ENCODE measurements around the gene ERRFI1.

The ERRFI1 gene

DNA sequence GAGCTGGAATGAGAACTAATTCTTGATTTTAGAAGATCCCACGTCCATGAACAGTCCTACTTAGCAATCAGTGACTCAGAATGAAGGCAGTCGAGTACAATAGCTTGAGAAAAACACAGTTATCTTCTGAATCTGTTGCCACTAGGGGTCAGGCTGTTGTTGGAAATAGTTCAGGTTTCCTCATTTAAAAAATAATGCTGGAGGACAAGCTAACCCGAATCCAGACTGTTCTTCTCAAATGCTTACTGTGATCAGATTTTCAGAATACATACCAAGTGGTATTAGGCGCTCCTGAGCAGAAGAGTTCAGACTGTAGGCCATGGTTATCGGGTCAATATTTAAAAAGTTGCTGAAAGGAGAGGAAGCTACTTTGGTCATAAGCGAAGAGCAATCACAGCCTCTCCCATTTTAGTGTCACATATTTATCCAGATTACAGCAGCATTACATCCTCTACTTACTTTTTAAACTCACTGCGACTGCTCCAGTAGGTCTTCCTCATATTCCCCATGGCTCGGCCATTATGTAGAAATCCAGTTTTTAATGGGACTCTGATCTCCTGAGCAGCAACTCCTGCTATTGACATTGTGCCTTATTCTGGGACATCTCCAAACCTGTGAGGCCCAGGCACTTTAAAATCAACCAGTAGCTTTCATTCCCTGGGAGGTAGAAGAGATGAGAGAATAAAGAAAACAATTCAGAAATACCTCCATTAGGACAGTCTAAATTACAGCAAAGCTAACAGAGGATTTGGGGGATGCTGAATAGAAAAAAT is 10.9 kb downstream of the ERRFI1 start:
- Histone ChIP-seq H3K36me3 (replicated peaks; ENCODE audit: low read depth, low read length) (no peaks in the 10 kb centered on the region), H3K79me2 (ENCODE audit: low read length) (no peaks in the 10 kb centered on the region), H3K27ac (ENCODE audit: low read length) (no peak overlapping the region), H3K4me3 (ENCODE audit: low read length) (no peak overlapping the region), H3K4me1 (ENCODE audit: low read length) (peaks cover 14% of the 10 kb centered on the region), H2AFZ (ENCODE audit: low read depth, low read length) (no peak overlapping the region; the same call in 1 of the 2 replicates), H3K9me3 (ENCODE audit: insufficient read depth, low read length) (no peaks in the 10 kb centered on the region), H3K4me2 (ENCODE audit: low read length) (peak overlapping the region; percentile 43; the same call in 1 of the 2 replicates), H3K9ac (ENCODE audit: low read length) (no peak overlapping the region), H4K20me1 (ENCODE audit: insufficient read depth, low read length) (no peaks in the 10 kb centered on the region), H3K27me3 (ENCODE audit: low read depth, low read length) (no peaks in the 10 kb centered on the region)
- TF ChIP-seq, protein P1, sequence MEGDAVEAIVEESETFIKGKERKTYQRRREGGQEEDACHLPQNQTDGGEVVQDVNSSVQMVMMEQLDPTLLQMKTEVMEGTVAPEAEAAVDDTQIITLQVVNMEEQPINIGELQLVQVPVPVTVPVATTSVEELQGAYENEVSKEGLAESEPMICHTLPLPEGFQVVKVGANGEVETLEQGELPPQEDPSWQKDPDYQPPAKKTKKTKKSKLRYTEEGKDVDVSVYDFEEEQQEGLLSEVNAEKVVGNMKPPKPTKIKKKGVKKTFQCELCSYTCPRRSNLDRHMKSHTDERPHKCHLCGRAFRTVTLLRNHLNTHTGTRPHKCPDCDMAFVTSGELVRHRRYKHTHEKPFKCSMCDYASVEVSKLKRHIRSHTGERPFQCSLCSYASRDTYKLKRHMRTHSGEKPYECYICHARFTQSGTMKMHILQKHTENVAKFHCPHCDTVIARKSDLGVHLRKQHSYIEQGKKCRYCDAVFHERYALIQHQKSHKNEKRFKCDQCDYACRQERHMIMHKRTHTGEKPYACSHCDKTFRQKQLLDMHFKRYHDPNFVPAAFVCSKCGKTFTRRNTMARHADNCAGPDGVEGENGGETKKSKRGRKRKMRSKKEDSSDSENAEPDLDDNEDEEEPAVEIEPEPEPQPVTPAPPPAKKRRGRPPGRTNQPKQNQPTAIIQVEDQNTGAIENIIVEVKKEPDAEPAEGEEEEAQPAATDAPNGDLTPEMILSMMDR (IDR thresholded peaks at IDR 0.05; ENCODE audit: low read depth, low read length): peak; percentile 70
- TF ChIP-seq EZH2phosphoT487 (IDR thresholded peaks at IDR 0.05; ENCODE audit: low read depth): no peak

- no peaks in the 10 kb centered on the region for H3K36me3 ChIP-seq (replicated peaks; ENCODE audit: low read depth, low read length)
- H3K79me2 ChIP-seq (ENCODE audit: low read length): no peaks in the 10 kb centered on the region
- no peak overlapping the region for H3K9ac ChIP-seq (ENCODE audit: low read length)
- no peak for TF ChIP-seq EZH2phosphoT487 (IDR thresholded peaks at IDR 0.05; ENCODE audit: low read depth)
- H3K4me1 ChIP-seq (ENCODE audit: low read length): peaks cover 7% of the 10 kb centered on the region; the same call in 1 of the 2 replicates
- H2AFZ ChIP-seq (ENCODE audit: low read depth, low read length): no peak overlapping the region
- H4K20me1 ChIP-seq (ENCODE audit: insufficient read depth, low read length): no peaks in the 10 kb centered on the region
- no peak overlapping the region for H3K4me3 ChIP-seq (ENCODE audit: low read length)
- H3K9me3 ChIP-seq (ENCODE audit: insufficient read depth, low read length): no peaks in the 10 kb centered on the region
- peak overlapping the region; percentile 14; the same call in 1 of the 2 replicates for H3K4me2 ChIP-seq (ENCODE audit: low read length)
- no peak overlapping the region for H3K27ac ChIP-seq (ENCODE audit: low read length)
- H3K27me3 ChIP-seq (ENCODE audit: low read depth, low read length): no peaks in the 10 kb centered on the region
Observed at GRCh38 chr1:8014381-8014988, 11.6 kb downstream of the ERRFI1 start.

- Histone ChIP-seq H3K36me3 (replicated peaks; ENCODE audit: low read depth, low read length) (no peaks in the 10 kb centered on the region), H3K4me2 (ENCODE audit: low read length) (no peak overlapping the region), H3K27me3 (ENCODE audit: low read depth, low read length) (no peaks in the 10 kb centered on the region), H3K4me3 (ENCODE audit: low read length) (no peak overlapping the region), H3K9ac (ENCODE audit: low read length) (no peak overlapping the region), H3K9me3 (ENCODE audit: insufficient read depth, low read length) (no peaks in the 10 kb centered on the region), H3K79me2 (ENCODE audit: low read length) (no peaks in the 10 kb centered on the region), H4K20me1 (ENCODE audit: insufficient read depth, low read length) (no peaks in the 10 kb centered on the region), H3K4me1 (ENCODE audit: low read length) (0 out of 2 replicates have a peak, but pooled peaks cover 7% of the 10 kb centered on the region), H3K27ac (ENCODE audit: low read length) (no peak overlapping the region), H2AFZ (ENCODE audit: low read depth, low read length) (no peak overlapping the region)
- TF ChIP-seq, protein P1 (IDR thresholded peaks at IDR 0.05; ENCODE audit: low read depth, low read length): no peak
- no peak for TF ChIP-seq EZH2phosphoT487 (IDR thresholded peaks at IDR 0.05; ENCODE audit: low read depth)
Observed at GRCh38 chr1:8013800-8014199, 12.3 kb downstream of the ERRFI1 start.

DNA sequence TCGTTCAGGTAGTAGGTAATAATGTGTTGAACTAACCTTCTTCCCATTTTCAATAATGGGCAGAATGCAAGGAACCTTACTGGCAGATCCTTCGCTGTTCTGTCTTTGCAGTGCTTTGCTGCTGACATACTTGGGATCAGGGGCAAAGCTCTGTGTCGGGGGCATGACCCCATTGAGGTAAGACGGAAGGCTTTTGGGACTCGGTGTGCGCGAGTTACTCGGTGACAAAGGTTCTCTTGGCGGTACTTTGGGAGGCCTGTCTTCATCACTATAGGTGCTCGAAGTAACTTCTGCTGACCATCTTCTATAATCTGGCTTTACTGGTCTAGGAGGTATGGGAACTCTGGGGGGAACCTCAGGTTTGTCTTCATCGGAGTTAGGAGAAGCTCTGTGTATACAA is 12.7 kb downstream of the ERRFI1 start:
- Histone ChIP-seq H3K36me3 (replicated peaks; ENCODE audit: low read depth, low read length) (no peaks in the 10 kb centered on the region), H4K20me1 (ENCODE audit: insufficient read depth, low read length) (no peaks in the 10 kb centered on the region)

More for the DNA sequence above, 12.7 kb downstream of the ERRFI1 start:
- Histone ChIP-seq H3K79me2 (ENCODE audit: low read length) (no peaks in the 10 kb centered on the region), H3K4me2 (ENCODE audit: low read length) (no peak overlapping the region), H3K4me1 (ENCODE audit: low read length) (0 out of 2 replicates have a peak, but pooled peaks cover 7% of the 10 kb centered on the region), H3K27me3 (ENCODE audit: low read depth, low read length) (no peaks in the 10 kb centered on the region), H3K4me3 (ENCODE audit: low read length) (no peak overlapping the region), H3K27ac (ENCODE audit: low read length) (no peak overlapping the region), H2AFZ (ENCODE audit: low read depth, low read length) (no peak overlapping the region), H3K9ac (ENCODE audit: low read length) (no peak overlapping the region), H3K9me3 (ENCODE audit: insufficient read depth, low read length) (no peaks in the 10 kb centered on the region)
- TF ChIP-seq EZH2phosphoT487 (IDR thresholded peaks at IDR 0.05; ENCODE audit: low read depth): no peak
- TF ChIP-seq, protein P1 (IDR thresholded peaks at IDR 0.05; ENCODE audit: low read depth, low read length): no peak
